Naive B cell (primary cell): ENCODE results near the gene PRPF19. TPM values are rescaled to one million over a fixed set of nuclear protein-coding genes. Genes with fewer than 3 reads are reported as not detected.

Experiments used
- ATAC-seq, 2 donors: fragments of 150-1000 bp; cut with Tn5 transposase; 2 replicates each; pipeline ENCODE4 v1.10.0; 2021; ENCODE audit warnings: low read depth in 2 of 2, mild to moderate bottlenecking in 2 of 2, moderate library complexity in 2 of 2
- DNase-seq: peaks from one replicate; pipeline ENCODE4 v3.0.0; 2022
- H3K27ac Mint-ChIP-seq, 6 donors: one replicate each; pipeline ENCODE4 v1.8.0; 2020 to 2022; ENCODE audit warnings: mild to moderate bottlenecking in 6 of 6, mixed read lengths in 6 of 6, moderate library complexity in 5 of 6, inconsistent platforms in 2 of 6
- H3K27me3 Mint-ChIP-seq, 3 donors: one replicate each; pipeline ENCODE4 v1.8.0; 2021 to 2022; ENCODE audit warnings: mixed read lengths in 3 of 3, mild to moderate bottlenecking in 1 of 3
- H3K36me3 Mint-ChIP-seq, 2 donors: one replicate each; pipeline ENCODE4 v1.8.0; 2020 to 2022; ENCODE audit warnings: mixed read lengths in 2 of 2, inconsistent platforms in 1 of 2, mild to moderate bottlenecking in 1 of 2
- H3K4me1 Mint-ChIP-seq, 3 donors: one replicate each; pipeline ENCODE4 v1.8.0; 2020 to 2022; ENCODE audit warnings: mixed read lengths in 3 of 3, inconsistent platforms in 1 of 3, mild to moderate bottlenecking in 1 of 3, moderate library complexity in 1 of 3
- H3K4me3 Mint-ChIP-seq, 8 donors: one replicate each; pipeline ENCODE4 v1.8.0; 2020 to 2022; ENCODE audit warnings: mild to moderate bottlenecking in 8 of 8, mixed read lengths in 8 of 8, moderate library complexity in 8 of 8, inconsistent platforms in 2 of 8
- H3K9me3 Mint-ChIP-seq, 7 donors: one replicate each; pipeline ENCODE4 v1.8.0; 2020 to 2022; ENCODE audit warnings: mixed read lengths in 7 of 7, mild to moderate bottlenecking in 5 of 7, inconsistent platforms in 2 of 7, moderate library complexity in 1 of 7
- polyA plus RNA-seq, 6 donors: library from polyadenylated mRNA; unstranded; fragments of 300-500 nt; fragmentation: Illumina TruSeq; gene quantifications; one replicate each; pipeline ENCODE4 v1.2.3, GENCODE V29; 2021; ENCODE audit warnings: low read depth in 6 of 6

Gene PRPF19
- polyA plus RNA-seq, 6 donors from 2014 or later, result 5.6 to 19.3 (median 15.6) TPM

DNA sequence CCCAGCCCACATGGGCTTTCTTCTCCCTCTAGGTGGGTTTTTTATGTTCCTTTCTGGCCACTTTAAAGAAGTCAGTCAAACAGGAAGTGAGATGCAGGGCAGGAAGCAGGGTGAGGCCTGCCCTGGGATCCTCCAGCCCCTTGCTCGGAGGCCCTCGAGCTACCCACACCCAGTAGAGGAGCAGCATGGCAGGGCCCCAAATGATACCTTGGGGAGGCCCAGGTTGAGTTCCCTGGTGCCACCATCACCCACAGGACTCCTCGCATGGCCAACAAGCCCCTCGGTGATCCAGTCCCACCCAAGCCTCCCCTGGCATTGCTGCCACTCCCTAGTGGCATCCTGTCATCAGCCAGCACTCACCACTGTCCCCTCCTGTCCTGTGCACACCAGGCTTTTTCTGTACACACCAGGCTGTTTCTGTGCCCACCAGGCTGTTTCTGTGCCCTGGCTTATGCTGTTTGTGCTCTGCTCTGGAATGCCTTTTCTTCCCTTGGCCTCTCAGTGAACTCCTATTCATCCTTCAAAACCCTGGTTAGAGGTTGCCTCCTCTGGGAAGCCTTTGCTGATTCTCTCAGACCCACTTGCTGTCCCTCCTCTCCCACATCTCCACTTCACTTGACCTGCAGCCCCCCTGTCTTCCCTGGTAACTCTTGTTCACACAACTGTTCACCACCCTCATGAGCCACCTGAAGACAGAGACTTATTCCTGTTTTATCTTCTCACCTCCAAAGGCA lies 47.5 kb downstream of the PRPF19 start:
- peak overlapping the region in 1 of 6 donors; percentile 20 for H3K27ac Mint-ChIP-seq
- peaks cover 0 to 7% (median 5%) of the 10 kb centered on the region in 3 donors for H3K27me3 Mint-ChIP-seq
- H3K36me3 Mint-ChIP-seq, result no peaks in the 10 kb centered on the region
- ATAC-seq, result no peak
- peaks cover 0 to 2% (median 0%) of the 10 kb centered on the region in 7 donors for H3K9me3 Mint-ChIP-seq
- H3K4me1 Mint-ChIP-seq, result peaks cover 13 to 20% (median 14%) of the 10 kb centered on the region in 3 donors
- no peak overlapping the region for H3K4me3 Mint-ChIP-seq
- DNase-seq, result no peak

DNA sequence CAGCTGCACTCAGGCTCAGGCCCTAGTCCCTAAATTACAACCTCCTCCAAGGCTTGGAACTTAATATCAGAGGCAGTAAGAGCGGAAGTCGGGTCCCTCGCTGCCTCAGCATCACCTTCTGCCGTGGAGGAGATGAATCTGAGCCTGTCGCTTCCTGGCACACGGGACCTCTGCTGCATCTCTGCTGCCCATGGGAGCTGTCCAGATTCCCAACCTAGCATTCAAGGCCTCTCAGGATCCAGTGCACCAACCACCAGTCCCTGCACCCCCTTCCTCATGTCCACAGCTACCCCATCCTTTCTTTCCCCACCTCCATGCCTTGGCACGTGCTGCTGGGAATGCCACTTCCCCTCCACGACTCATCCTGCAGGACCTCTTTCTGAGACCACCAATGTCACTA lies 48.1 kb downstream of the PRPF19 start:
- H3K27ac Mint-ChIP-seq, result no peak overlapping the region
- DNase-seq (no peak), ATAC-seq (no peak)
- peaks cover 0 to 3% of the 10 kb centered on the region in 2 donors for H3K36me3 Mint-ChIP-seq
- peaks cover 0 to 7% (median 5%) of the 10 kb centered on the region in 3 donors for H3K27me3 Mint-ChIP-seq
- peaks cover 13 to 20% (median 14%) of the 10 kb centered on the region in 3 donors for H3K4me1 Mint-ChIP-seq
- H3K9me3 Mint-ChIP-seq, result peaks cover 0 to 2% (median 0%) of the 10 kb centered on the region in 7 donors
- no peak overlapping the region for H3K4me3 Mint-ChIP-seq

DNA sequence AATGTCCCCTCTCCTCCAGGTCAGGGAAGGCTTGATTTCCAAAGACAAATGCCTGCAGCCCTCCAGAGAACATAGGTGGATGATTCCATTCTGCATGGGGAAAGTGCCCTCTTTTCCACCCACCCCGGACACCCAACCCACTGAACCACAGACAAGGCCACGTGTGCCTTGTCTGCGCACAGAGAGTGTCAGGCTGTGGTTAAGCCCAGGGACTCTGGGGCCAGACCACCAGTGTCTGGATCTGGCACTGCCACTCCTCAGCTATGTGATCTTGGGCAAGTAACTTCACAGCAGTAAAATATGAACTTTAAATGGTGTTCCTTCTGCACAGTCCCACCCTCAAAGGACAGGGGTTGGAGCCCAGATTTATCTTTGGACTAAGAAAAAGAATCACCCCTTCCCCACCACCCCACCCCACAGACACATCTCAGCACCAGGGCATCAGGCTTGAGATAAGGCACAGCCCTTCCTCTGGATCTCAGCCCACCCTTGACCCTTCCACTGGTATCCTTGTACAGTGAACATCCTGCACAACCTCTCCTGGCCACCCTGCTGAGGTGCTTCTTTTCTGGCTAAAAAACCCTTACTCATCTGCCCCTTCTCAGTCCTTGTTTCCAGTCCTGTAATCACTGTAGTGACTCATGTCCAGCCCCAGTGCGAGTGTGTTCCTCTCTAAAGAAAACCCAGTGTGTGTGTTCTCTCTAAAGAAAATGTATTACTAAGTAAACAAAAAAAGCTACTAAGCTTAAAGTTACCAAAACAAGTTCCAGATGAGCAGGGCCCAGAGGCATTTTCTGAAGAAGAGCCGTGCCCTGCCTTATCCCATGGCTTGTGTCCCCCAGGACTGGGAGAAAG lies 48.8 kb downstream of the PRPF19 start:
- Mint-ChIP-seq H3K9me3 (peaks cover 0 to 2% (median 0%) of the 10 kb centered on the region in 7 donors), H3K36me3 (peaks cover 0 to 7% of the 10 kb centered on the region in 2 donors)

DNA sequence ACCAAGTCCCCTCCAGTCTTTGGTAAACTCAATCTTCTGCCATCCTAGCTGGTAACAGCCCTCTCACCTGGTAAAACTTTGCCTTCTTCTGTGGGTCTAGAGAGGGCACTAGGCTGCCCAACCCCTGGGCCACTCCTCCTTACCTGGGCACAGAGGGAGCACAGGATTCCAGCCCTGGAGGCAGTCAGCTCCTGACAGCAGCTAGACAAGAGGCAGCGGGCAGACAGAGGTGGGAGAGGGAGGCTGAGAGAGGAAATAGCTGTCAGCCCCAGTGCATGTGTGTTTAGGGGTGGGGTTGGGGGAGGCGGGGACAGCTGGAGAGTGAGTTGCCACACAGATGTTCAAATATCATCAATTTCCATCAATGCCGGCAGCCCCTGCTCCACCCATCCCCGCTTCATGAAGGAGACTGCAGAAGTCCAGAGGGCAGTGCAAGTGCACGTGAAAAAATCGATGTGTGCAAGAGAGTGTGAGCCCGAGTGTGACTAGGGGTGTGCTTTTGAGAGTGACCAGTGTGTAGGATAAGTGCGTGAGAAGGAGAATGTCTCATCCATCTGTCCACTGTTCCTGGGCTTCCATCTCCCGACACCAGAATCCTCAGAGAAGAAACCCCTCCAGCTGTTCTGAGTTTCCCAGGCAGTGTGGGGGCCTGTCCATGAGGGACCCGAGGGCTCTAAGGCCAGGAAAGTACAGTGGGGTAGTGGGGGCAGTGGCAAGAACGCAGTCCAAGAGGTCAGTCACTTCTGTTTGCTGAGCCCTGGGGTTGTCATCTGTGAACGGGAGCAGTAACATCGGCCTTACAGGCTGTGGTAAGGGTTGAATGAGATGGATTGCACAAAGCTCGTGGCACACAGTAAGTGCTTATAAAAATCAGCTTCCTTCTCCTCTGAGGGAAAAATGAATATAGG lies 50.4 kb downstream of the PRPF19 start, which contains the start of gene PTGDR2:
TSS of gene PTGDR2 (minus strand) at position 225 of the 908 bp plus-strand sequence. CDS start 2,228 bp downstream, outside the sequence.
- DNase-seq (no peak), ATAC-seq (no peak)
- Mint-ChIP-seq H3K9me3 (peaks cover 0 to 2% (median 0%) of the 10 kb centered on the region in 7 donors), H3K27me3 (peaks cover 0 to 7% (median 0%) of the 10 kb centered on the region in 3 donors), H3K4me1 (peaks cover 13 to 20% (median 14%) of the 10 kb centered on the region in 3 donors), H3K36me3 (peaks cover 8 to 21% of the 10 kb centered on the region in 2 donors), H3K27ac (peak within 1 kb of the TSS in 3 of 6 donors; percentile 63 to 76 (median 74)), H3K4me3 (no peak within 1 kb of the TSS)

More for the DNA sequence above, 48.8 kb downstream of the PRPF19 start:
- Mint-ChIP-seq H3K4me1 (peaks cover 13 to 20% (median 14%) of the 10 kb centered on the region in 3 donors), H3K27me3 (peaks cover 0 to 7% (median 4%) of the 10 kb centered on the region in 3 donors), H3K4me3 (no peak overlapping the region), H3K27ac (peak overlapping the region in 1 of 6 donors; percentile 38)
- DNase-seq, result no peak
- no peak for ATAC-seq

- no peak overlapping the region for H3K4me3 Mint-ChIP-seq
- H3K27me3 Mint-ChIP-seq, result peaks cover 0 to 7% (median 0%) of the 10 kb centered on the region in 3 donors
- peak overlapping the region in 2 of 6 donors; percentile 52 to 74 for H3K27ac Mint-ChIP-seq
- no peak for ATAC-seq
- peaks cover 0 to 2% (median 0%) of the 10 kb centered on the region in 7 donors for H3K9me3 Mint-ChIP-seq
- no peak for DNase-seq
- H3K36me3 Mint-ChIP-seq, result peaks cover 8 to 29% of the 10 kb centered on the region in 2 donors
- H3K4me1 Mint-ChIP-seq, result peaks cover 13 to 20% (median 18%) of the 10 kb centered on the region in 3 donors
Observed at GRCh38 chr11:60854847-60855725, 51.3 kb downstream of the PRPF19 start.

GRCh38 chr11:60854140-60854846 lies 52.1 kb downstream of the PRPF19 start:
- peaks cover 0 to 2% (median 0%) of the 10 kb centered on the region in 7 donors for H3K9me3 Mint-ChIP-seq
- ATAC-seq, result no peak
- no peak overlapping the region for H3K4me3 Mint-ChIP-seq
- peak overlapping the region in 1 of 6 donors; percentile 9 for H3K27ac Mint-ChIP-seq
- peaks cover 0 to 7% (median 0%) of the 10 kb centered on the region in 3 donors for H3K27me3 Mint-ChIP-seq
- peaks cover 11 to 20% (median 17%) of the 10 kb centered on the region in 3 donors for H3K4me1 Mint-ChIP-seq
- peaks cover 8 to 36% of the 10 kb centered on the region in 2 donors for H3K36me3 Mint-ChIP-seq
- DNase-seq, result no peak

GRCh38 chr11:60852982-60853950 lies 53.1 kb downstream of the PRPF19 start:
- no peaks in the 10 kb centered on the region for H3K9me3 Mint-ChIP-seq
- H3K4me3 Mint-ChIP-seq, result no peak overlapping the region
- H3K36me3 Mint-ChIP-seq, result peaks cover 8 to 43% of the 10 kb centered on the region in 2 donors

DNA sequence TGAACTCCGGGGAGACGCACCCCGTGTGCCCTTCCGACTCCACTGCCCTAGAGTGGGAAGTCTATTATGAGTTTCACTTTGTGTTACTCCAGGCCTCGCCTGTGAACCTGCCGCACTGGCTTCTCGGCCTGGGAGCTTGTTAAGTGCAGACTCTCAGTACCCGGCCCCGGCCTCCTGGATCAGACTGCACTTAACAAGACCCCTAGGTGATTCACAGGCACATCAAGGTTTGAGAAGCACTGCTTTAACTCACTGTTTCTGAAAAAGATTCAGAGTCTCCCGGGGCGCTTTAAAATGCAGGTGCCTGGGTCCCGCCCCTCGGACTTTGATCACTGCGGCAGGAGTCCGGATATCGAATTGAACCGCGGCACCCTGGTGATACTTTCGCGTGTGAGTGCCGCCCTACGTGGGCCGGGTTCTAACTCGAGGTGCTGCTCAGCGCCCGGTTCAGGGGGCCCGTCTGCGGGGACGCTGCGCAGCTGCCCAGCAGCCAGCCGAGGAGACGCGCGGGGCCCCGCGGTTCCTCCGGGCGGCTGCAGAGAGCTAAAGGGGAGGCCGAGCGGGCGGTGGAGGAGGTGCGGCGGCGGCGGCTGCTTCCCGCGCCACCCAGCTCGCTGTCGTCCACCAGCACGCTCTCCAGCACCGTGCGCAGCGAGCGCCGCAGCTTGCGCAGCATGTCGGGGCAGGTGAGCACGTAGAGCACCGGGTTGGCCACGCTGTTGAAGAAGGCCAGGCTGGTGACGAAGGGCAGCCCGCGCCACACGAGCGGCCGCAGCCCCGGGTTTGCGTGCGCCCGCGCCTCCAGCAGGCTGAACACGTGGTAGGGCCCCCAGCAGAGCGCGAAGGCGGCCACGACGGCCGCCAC lies 54.0 kb downstream of the PRPF19 start:
- no peak for ATAC-seq
- Mint-ChIP-seq H3K4me1 (peaks cover 4 to 10% (median 5%) of the 10 kb centered on the region in 3 donors), H3K27me3 (peaks cover 0 to 7% (median 0%) of the 10 kb centered on the region in 3 donors), H3K27ac (no peak overlapping the region), H3K9me3 (no peaks in the 10 kb centered on the region), H3K4me3 (no peak overlapping the region), H3K36me3 (peaks cover 8 to 43% of the 10 kb centered on the region in 2 donors)
- no peak for DNase-seq

More at GRCh38 chr11:60852982-60853950, 53.1 kb downstream of the PRPF19 start:
- Mint-ChIP-seq H3K27me3 (peaks cover 0 to 7% (median 0%) of the 10 kb centered on the region in 3 donors), H3K27ac (no peak overlapping the region), H3K4me1 (peaks cover 6 to 10% (median 9%) of the 10 kb centered on the region in 3 donors)
- DNase-seq, result no peak
- no peak for ATAC-seq

- H3K9me3 Mint-ChIP-seq, result no peaks in the 10 kb centered on the region
- peaks cover 0 to 7% (median 0%) of the 10 kb centered on the region in 3 donors for H3K27me3 Mint-ChIP-seq
- H3K4me1 Mint-ChIP-seq, result peaks cover 4 to 10% (median 5%) of the 10 kb centered on the region in 3 donors
- ATAC-seq (no peak), DNase-seq (no peak)
- peak overlapping the region in 1 of 6 donors; percentile 47 for H3K27ac Mint-ChIP-seq
- H3K4me3 Mint-ChIP-seq, result no peak overlapping the region
- H3K36me3 Mint-ChIP-seq, result peaks cover 8 to 43% of the 10 kb centered on the region in 2 donors
Observed at GRCh38 chr11:60851327-60852104, 54.9 kb downstream of the PRPF19 start.
